Body of pancreas (tissue), 4 donors: ENCODE data around the gene DNAJB2. TPM values are rescaled to one million over a fixed set of nuclear protein-coding genes. Genes with fewer than 3 reads are reported as not detected.
A peak's percentile ranks its signal among the peaks of the same experiment; 100 is the strongest.

Source experiments
- ATAC-seq: fragments of 150-250 bp; one replicate; pipeline ENCODE4 v1.9.1; 2016
- DNase-seq, 4 donors: peaks; one replicate each; pipeline ENCODE4 v3.0.0-alpha.2; 2019
- H3K27ac ChIP-seq, 4 donors: fragments of 200-600 bp; sonication (generic); 1 replicate in 3 of 4; 2 replicates in 1 of 4; pipeline versions ENCODE4 v1.5.1 to v1.6.1; 2016 to 2019; ENCODE audit warnings: mild to moderate bottlenecking in 1 of 4, mixed read lengths in 1 of 4, moderate library complexity in 1 of 4
- H3K27me3 ChIP-seq, 2 donors: fragments of 200-600 bp; sonication (generic); one replicate each; pipeline ENCODE4 v1.6.0; 2016; ENCODE audit warnings: mild to moderate bottlenecking in 1 of 2
- H3K36me3 ChIP-seq, 2 donors: fragments of 200-600 bp; sonication (generic); replicated peaks in 1 of 2; 2 replicates each; pipeline ENCODE4 v1.5.1; 2016; ENCODE audit warnings: low read depth in 2 of 2; ENCODE audit not compliant: insufficient read depth in 1 of 2
- H3K4me1 ChIP-seq: fragments of 200-600 bp; sonication (generic); one replicate; pipeline ENCODE4 v1.6.0; 2016
- H3K4me3 ChIP-seq, 2 donors: fragments of 200-600 bp; sonication (generic); 1 replicate in 1 of 2; 2 replicates in 1 of 2; pipeline ENCODE4 v1.5.1; 2016 to 2019
- H3K9me3 ChIP-seq, 3 donors: fragments of 200-600 bp; sonication (generic); 1 replicate in 2 of 3; 2 replicates in 1 of 3; pipeline ENCODE4 v1.5.1; 2016
- POLR2A ChIP-seq, 3 donors: fragments of 450-650 bp; IDR thresholded peaks; one replicate each; pipeline ENCODE4 v1.6.1; 2016; ENCODE audit warnings: antibody characterized with exemption in 3 of 3, mild to moderate bottlenecking in 2 of 3
- WGBS, 2 donors: methylation state at CpG; one replicate each; pipeline ENCODE4 v1.1.5; 2017; 5-methylcytosine and 5-hydroxymethylcytosine counted together
- intact Hi-C: fragments of 100-400 bp; cut with DNase I; formaldehyde crosslinking; loops from one replicate; pipeline ENCODE4 v1.15.1; 2023
- total RNA-seq, 2 donors: library from RNA; depleted of rRNA; stranded (reverse); fragments of >200 nt; gene quantifications; one replicate each; pipeline ENCODE4 v1.1.0, GENCODE V29; 2016
- TF ChIP-seq, protein P1 (sequence below), 7 experiments: fragments of 450-650 bp in 4 of 7; fragments of 200-600 bp in 3 of 7; sonication (generic) in 3 of 7; IDR thresholded peaks; one replicate each; pipeline ENCODE4 v1.5.1; 2016 to 2019; ENCODE audit warnings: antibody characterized with exemption in 7 of 7

Gene DNAJB2
- total RNA-seq, 2 donors from 2014 or later, result 60.3 to 68.0 TPM

DNA sequence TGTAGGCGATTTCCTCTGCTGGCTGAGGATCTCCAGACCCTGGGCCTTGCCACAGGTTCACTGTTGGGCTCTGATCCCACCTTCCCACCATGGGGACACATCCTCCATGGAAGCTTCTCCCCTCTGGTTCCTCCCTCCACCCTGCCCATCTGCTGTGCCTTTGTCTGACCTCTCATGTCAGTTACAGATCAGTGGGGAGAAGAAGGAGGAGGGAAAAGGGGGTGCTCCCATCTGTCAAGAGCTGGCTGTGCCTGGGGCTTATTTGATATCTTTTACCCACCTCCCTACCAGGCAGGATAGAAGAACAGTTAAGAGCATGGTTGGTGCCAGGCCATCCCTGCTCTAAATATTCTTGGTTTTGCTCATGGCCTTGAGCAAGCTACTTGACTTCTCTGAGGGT is 12.3 kb upstream of the DNAJB2 start:
- DNase-seq, result no peak
- no peaks in the 10 kb centered on the region for H3K9me3 ChIP-seq
- H3K27ac ChIP-seq, result no peak overlapping the region
- no peak for TF ChIP-seq POLR2A (IDR thresholded peaks at IDR 0.05)
- TF ChIP-seq, protein P1, sequence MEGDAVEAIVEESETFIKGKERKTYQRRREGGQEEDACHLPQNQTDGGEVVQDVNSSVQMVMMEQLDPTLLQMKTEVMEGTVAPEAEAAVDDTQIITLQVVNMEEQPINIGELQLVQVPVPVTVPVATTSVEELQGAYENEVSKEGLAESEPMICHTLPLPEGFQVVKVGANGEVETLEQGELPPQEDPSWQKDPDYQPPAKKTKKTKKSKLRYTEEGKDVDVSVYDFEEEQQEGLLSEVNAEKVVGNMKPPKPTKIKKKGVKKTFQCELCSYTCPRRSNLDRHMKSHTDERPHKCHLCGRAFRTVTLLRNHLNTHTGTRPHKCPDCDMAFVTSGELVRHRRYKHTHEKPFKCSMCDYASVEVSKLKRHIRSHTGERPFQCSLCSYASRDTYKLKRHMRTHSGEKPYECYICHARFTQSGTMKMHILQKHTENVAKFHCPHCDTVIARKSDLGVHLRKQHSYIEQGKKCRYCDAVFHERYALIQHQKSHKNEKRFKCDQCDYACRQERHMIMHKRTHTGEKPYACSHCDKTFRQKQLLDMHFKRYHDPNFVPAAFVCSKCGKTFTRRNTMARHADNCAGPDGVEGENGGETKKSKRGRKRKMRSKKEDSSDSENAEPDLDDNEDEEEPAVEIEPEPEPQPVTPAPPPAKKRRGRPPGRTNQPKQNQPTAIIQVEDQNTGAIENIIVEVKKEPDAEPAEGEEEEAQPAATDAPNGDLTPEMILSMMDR (IDR thresholded peaks at IDR 0.05), result no peak
- H3K36me3 ChIP-seq, result no peaks in the 10 kb centered on the region
- no peaks in the 10 kb centered on the region for H3K27me3 ChIP-seq
- intact Hi-C loops, result no loop called here
- peaks cover 9% of the 10 kb centered on the region for H3K4me1 ChIP-seq
- H3K4me3 ChIP-seq, result no peak overlapping the region
- 90 to 95% methylated on average over 1 of the region's 1 CpG for WGBS, 2 donors
- ATAC-seq, result no peak

DNA sequence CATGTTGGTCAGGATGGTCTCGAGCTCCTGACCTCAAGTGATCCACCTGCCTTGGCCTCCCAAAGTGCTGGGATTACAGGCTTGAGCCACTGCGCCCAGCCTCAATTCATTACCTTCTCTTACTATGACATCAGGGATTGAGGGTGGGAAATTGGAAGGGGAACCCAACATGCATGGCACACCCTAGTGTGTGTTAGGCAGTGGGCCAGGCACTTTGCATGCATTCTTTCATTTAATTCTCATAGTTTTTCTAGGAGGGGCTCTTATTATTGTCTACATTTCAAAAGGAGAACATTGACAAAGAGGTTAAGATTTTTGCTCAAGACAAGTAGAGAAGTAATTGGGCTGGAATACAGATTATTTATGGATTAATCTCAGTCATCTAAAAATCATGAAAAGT is 10.9 kb upstream of the DNAJB2 start:
- Histone ChIP-seq H3K27me3 (no peaks in the 10 kb centered on the region), H3K4me3 (no peak overlapping the region), H3K4me1 (peaks cover 9% of the 10 kb centered on the region), H3K9me3 (no peaks in the 10 kb centered on the region), H3K27ac (no peak overlapping the region), H3K36me3 (no peaks in the 10 kb centered on the region)
- TF ChIP-seq, protein P1 (IDR thresholded peaks at IDR 0.05), result no peak
- TF ChIP-seq POLR2A (IDR thresholded peaks at IDR 0.05), result no peak
- ATAC-seq (no peak), DNase-seq (no peak)
- intact Hi-C loops, result no loop called here
- 94 to 100% methylated on average over 1 to 2 of the region's 2 CpGs for WGBS, 2 donors

DNA sequence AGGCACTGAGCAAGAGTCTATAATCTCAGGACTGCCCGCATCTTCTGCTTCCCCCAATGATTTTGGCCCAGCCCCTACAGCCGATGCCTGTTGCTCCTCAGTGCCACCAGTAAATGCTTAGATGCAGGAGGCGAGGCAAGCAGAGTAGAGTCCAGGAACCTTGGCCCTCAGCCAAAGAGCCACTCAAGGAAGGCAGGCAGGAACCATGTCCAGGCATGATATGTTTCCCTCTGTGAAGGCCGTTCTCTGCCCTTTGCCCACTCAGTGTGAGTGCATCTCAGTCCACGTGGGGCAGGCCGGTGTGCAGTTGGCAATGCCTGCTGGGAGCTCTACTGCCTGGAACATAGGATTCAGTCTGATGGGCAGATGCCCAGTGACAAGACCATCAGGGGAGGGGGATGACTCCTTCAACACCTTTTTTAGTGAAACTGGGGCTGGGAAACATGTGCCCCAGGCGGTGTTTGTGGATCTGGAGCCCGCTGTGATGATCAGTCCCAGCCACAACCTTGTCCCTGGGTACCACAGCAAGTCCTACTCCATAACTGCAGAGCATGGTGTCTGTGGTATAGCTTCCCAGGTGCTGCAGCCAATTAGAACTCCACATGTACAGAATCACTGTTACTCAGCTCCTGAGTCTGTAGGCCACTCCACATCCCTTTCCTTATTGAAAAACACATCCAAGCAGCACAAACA is 9.7 kb upstream of the DNAJB2 start:
- H3K36me3 ChIP-seq, result no peaks in the 10 kb centered on the region
- H3K4me1 ChIP-seq, result peaks cover 16% of the 10 kb centered on the region
- no peak for TF ChIP-seq POLR2A (IDR thresholded peaks at IDR 0.05)
- TF ChIP-seq, protein P1 (IDR thresholded peaks at IDR 0.05), result no peak
- H3K27me3 ChIP-seq, result no peaks in the 10 kb centered on the region
- WGBS, 2 donors, result 36 to 62% methylated on average over 5 to 8 of the region's 8 CpGs
- no peak overlapping the region for H3K4me3 ChIP-seq
- no peak overlapping the region for H3K27ac ChIP-seq
- intact Hi-C loops, result no loop called here
- DNase-seq (peak; percentile 59 to 84 (median 79)), ATAC-seq (peak; percentile 69)
- H3K9me3 ChIP-seq, result no peaks in the 10 kb centered on the region

DNA sequence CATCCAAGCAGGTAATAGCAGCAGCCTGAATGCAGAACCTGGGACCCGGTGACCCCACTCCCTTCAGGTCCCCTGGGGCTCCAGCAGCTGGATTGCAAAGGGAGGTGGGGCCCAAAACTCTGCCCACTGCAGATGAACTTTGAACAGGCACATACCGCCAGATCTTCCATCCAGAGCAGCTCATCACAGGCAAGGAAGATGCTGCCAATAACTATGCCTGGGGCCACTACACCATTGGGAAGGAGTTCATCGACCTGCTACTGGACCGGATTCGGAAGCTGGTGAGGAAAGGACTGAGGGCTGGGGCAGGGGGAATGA is 9.2 kb upstream of the DNAJB2 start:
- WGBS, 2 donors, result 79 to 95% methylated on average over 4 to 5 of the region's 5 CpGs
- Histone ChIP-seq H3K4me3 (no peak overlapping the region), H3K36me3 (no peaks in the 10 kb centered on the region), H3K27me3 (no peaks in the 10 kb centered on the region), H3K4me1 (peaks cover 16% of the 10 kb centered on the region), H3K27ac (no peak overlapping the region), H3K9me3 (no peaks in the 10 kb centered on the region)
- ATAC-seq (no peak), DNase-seq (no peak)
- no peak for TF ChIP-seq POLR2A (IDR thresholded peaks at IDR 0.05)
- TF ChIP-seq, protein P1 (IDR thresholded peaks at IDR 0.05), result no peak
- intact Hi-C loops, result no loop called here

DNA sequence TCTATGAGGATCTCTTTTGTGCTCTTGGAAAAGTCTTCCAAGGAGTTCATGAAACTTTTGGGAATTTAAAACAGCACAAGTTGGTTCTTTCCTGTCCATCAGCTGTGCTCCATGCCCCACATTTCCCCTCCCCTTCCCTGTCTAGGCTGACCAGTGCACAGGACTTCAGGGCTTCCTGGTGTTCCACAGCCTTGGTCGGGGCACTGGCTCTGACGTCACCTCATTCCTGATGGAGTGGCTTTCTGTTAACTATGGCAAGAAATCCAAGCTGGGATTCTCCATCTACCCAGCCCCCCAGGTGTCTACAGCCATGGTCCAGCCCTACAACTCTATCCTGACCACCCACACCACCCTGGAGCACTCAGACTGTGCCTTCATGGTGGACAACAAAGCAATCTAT is 8.1 kb upstream of the DNAJB2 start:
- Histone ChIP-seq H3K27me3 (no peaks in the 10 kb centered on the region), H3K4me1 (peaks cover 16% of the 10 kb centered on the region), H3K9me3 (no peaks in the 10 kb centered on the region), H3K36me3 (no peaks in the 10 kb centered on the region), H3K4me3 (no peak overlapping the region), H3K27ac (no peak overlapping the region)
- TF ChIP-seq, protein P1 (IDR thresholded peaks at IDR 0.05), result no peak
- DNase-seq, result no peak
- intact Hi-C loops, result no loop called here
- WGBS, 2 donors, result 92% methylated on average over 2 of the region's 2 CpGs; no CpG with 5 or more reads in 1 of the 2 donors
- ATAC-seq, result no peak
